HepG2 (cell line): ENCODE measurements around the gene DST. TPM values are rescaled to one million over a fixed set of nuclear protein-coding genes. Genes with fewer than 3 reads are reported as not detected.

Source experiments
- FOXC1 ChIP-seq: sonication (generic); formaldehyde crosslinking; IDR thresholded peaks from 2 replicates; pipeline ENCODE4 v1.8.0; 2022; ENCODE audit warnings: mild to moderate bottlenecking, missing genetic modification reagents, borderline replicate concordance
- FOXJ3 ChIP-seq: sonication (generic); formaldehyde crosslinking; IDR thresholded peaks from 2 replicates; pipeline ENCODE4 v1.4.0; 2020; ENCODE audit warnings: missing genetic modification reagents, mild to moderate bottlenecking, borderline replicate concordance
- FOXO1 ChIP-seq: sonication (generic); formaldehyde crosslinking; IDR thresholded peaks from 2 replicates; pipeline ENCODE4 v1.4.0; 2020; ENCODE audit warnings: missing genetic modification reagents
- HOXA5 ChIP-seq: sonication (generic); formaldehyde crosslinking; IDR thresholded peaks from 2 replicates; pipeline ENCODE4 v1.4.0; 2020; ENCODE audit warnings: missing genetic modification reagents
- IKZF4 ChIP-seq: sonication (generic); formaldehyde crosslinking; IDR thresholded peaks from 2 replicates; pipeline ENCODE4 v1.5.1; 2020; ENCODE audit warnings: borderline replicate concordance, mild to moderate bottlenecking, low read depth, missing genetic modification reagents; ENCODE audit errors: not compliant biosample characterization
- JUN ChIP-seq: sonication (generic); formaldehyde crosslinking; IDR thresholded peaks from 2 replicates; pipeline ENCODE4 v1.4.0; 2020; ENCODE audit warnings: mild to moderate bottlenecking, missing genetic modification reagents
- KAT8 ChIP-seq: IDR thresholded peaks from 2 replicates; pipeline ENCODE4 v1.6.1; 2016; ENCODE audit warnings: missing genetic modification reagents, missing compliant biosample characterization
- NFATC3 ChIP-seq: sonication (generic); formaldehyde crosslinking; IDR thresholded peaks from 2 replicates; pipeline ENCODE4 v1.5.1; 2020; ENCODE audit warnings: mild to moderate bottlenecking, missing genetic modification reagents
- NFYC ChIP-seq: IDR thresholded peaks from 2 replicates; pipeline ENCODE4 v1.6.1; 2016; ENCODE audit warnings: missing genetic modification reagents, missing compliant biosample characterization
- NR2F6 ChIP-seq, 2 experiments: IDR thresholded peaks; 2 replicates each; pipeline ENCODE4 v1.6.1; 2016; ENCODE audit warnings: antibody characterized with exemption in 1 of 2, mild to moderate bottlenecking in 1 of 2
- PCBP2 ChIP-seq: fragments of 200-400 bp; formaldehyde crosslinking; optimal IDR thresholded peaks from 2 replicates; pipeline ENCODE3; 2018; ENCODE audit warnings: low read length, low read depth; ENCODE audit not compliant: poor library complexity, severe bottlenecking
- PHB2 ChIP-seq: fragments of 450-650 bp; IDR thresholded peaks from 2 replicates; pipeline ENCODE4 v1.6.1; 2018; ENCODE audit not compliant: partially characterized antibody
- RBFOX2 ChIP-seq: fragments of 200-400 bp; formaldehyde crosslinking; IDR thresholded peaks from 2 replicates; pipeline ENCODE4 v1.6.1; 2017; ENCODE audit warnings: low read depth, mild to moderate bottlenecking, low read length
- TRIM24 ChIP-seq: sonication (generic); formaldehyde crosslinking; IDR thresholded peaks from 2 replicates; pipeline ENCODE4 v1.8.0; 2022; ENCODE audit warnings: mild to moderate bottlenecking, missing genetic modification reagents
- YEATS4 ChIP-seq: sonication (generic); formaldehyde crosslinking; IDR thresholded peaks from 2 replicates; pipeline ENCODE4 v1.4.0; 2020; ENCODE audit warnings: missing genetic modification reagents, borderline replicate concordance
- YY1 ChIP-seq: IDR thresholded peaks from 2 replicates; pipeline ENCODE4 v1.6.1; 2011; ENCODE audit warnings: low read length, low read depth, moderate library complexity, mild to moderate bottlenecking; ENCODE audit not compliant: insufficient read depth, insufficient replicate concordance
- ZFP36 ChIP-seq: fragments of 150-350 bp; IDR thresholded peaks from 2 replicates; pipeline ENCODE4 v1.6.1; 2018; ENCODE audit warnings: borderline replicate concordance, low read length, low read depth; ENCODE audit not compliant: partially characterized antibody
- ZNF20 ChIP-seq: sonication (generic); formaldehyde crosslinking; IDR thresholded peaks from 2 replicates; pipeline ENCODE4 v1.4.0; 2020; ENCODE audit warnings: mild to moderate bottlenecking, moderate library complexity, missing genetic modification reagents
- ZNF292 ChIP-seq: sonication (generic); formaldehyde crosslinking; IDR thresholded peaks from 2 replicates; pipeline ENCODE4 v1.8.1; 2022; ENCODE audit warnings: mild to moderate bottlenecking, low read depth, missing genetic modification reagents, borderline replicate concordance
- ZNF761 ChIP-seq: sonication (generic); formaldehyde crosslinking; conservative IDR thresholded peaks from 2 replicates; pipeline ENCODE4 v1.4.0; 2020; ENCODE audit warnings: mild to moderate bottlenecking, missing genetic modification reagents
- ZNF780A ChIP-seq: sonication (generic); formaldehyde crosslinking; IDR thresholded peaks from 2 replicates; pipeline ENCODE4 v1.8.0; 2022; ENCODE audit warnings: mild to moderate bottlenecking, missing genetic modification reagents, moderate library complexity
- polyA plus RNA-seq, 8 experiments: library from polyadenylated mRNA; depleted of rRNA in 3 of 8; stranded (reverse) in 7 of 8; unstranded in 1 of 8; fragments of >200 nt; fragmentation: Illumina TruSeq in 4 of 8; extraction: Trizol in 4 of 8; gene quantifications; 2 replicates each; pipeline versions ENCODE4 v1.2.1 to v1.2.3, GENCODE V29; 2011 to 2016; ENCODE audit warnings: low read depth in 4 of 8, missing spikeins in 1 of 8, mixed read lengths in 1 of 8; ENCODE audit not compliant: insufficient read depth in 1 of 8
- total RNA-seq, 5 experiments: library from RNA; depleted of rRNA; stranded (reverse); fragments of >200 nt; fragmentation: Illumina TruSeq; extraction: Trizol; gene quantifications; 2 replicates each; pipeline ENCODE4 v1.2.3, GENCODE V29; 2016; ENCODE audit warnings: low read depth in 1 of 5
- TF ChIP-seq, protein P1 (sequence below): sonication (generic); formaldehyde crosslinking; IDR thresholded peaks from 2 replicates; pipeline ENCODE4 v1.8.0; 2022; ENCODE audit warnings: missing genetic modification reagents, low read depth, mild to moderate bottlenecking, borderline replicate concordance
- TF ChIP-seq, protein P2 (sequence below): sonication (generic); formaldehyde crosslinking; IDR thresholded peaks from 2 replicates; pipeline ENCODE4 v1.4.0; 2020; ENCODE audit warnings: missing genetic modification reagents
- TF ChIP-seq, protein P3 (sequence below): sonication (generic); IDR thresholded peaks from 2 replicates; pipeline ENCODE4 v1.6.1; 2016; ENCODE audit warnings: low read depth, borderline replicate concordance
- TF ChIP-seq, protein P4 (sequence below): sonication (generic); formaldehyde crosslinking; conservative IDR thresholded peaks from 2 replicates; pipeline ENCODE4 v1.4.0; 2020; ENCODE audit warnings: missing genetic modification reagents
- TF ChIP-seq, protein P5 (sequence below): IDR thresholded peaks from 2 replicates; pipeline ENCODE4 v1.6.1; 2016; ENCODE audit warnings: missing genetic modification reagents, missing compliant biosample characterization

DST gene
- total and polyA plus RNA-seq, 2 of the 13 experiments (the other 11 are each of a cell fraction or from before 2014, with no cell fraction given) = 64.4 to 89.0 TPM

DNA sequence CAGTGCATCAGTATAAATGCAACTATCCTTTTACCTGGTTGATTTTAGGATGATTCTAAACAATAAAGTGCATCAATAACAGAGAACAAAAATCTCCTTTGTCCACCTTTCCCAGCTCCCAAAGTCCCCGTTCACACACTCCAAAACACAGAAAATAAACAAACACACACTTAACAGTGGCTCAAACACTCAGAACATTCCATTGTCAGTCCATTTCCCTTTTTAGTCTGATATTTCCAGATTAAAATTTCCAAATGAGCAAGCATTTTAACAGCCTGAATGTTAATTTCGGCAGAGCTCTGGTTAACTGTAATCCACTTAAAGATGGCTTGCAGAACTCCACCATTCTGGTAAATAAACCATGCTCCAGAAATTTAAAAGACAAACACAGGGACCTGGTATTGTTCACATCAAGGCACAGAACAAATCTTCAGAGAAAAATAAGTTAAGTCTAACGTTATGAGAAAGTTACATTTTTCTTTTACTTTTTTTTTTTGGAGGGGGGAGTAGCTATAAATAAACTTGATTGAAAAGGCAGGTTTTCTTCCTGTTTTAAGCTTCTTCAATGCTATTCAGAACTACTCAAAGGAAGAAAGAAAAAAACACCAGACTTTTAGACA is 100.8 kb downstream of the DST start (continued):
- TF ChIP-seq PHB2 = no peak
- no peak for TF ChIP-seq RBFOX2
- TF ChIP-seq KAT8 (CRISPR knock-in tag) = no peak
- no peak for TF ChIP-seq JUN (CRISPR knock-in tag)
- TF ChIP-seq ZNF761 = no peak
- no peak for TF ChIP-seq NR2F6 (IDR thresholded peaks at IDR 0.05)
- TF ChIP-seq NR2F6 (CRISPR knock-in tag; IDR thresholded peaks at IDR 0.05) = no peak
- TF ChIP-seq ZNF20 = no peak
- no peak for TF ChIP-seq FOXO1 (CRISPR knock-in tag)
- TF ChIP-seq ZNF780A (CRISPR knock-in tag) = no peak
- 0 out of 2 replicates have a peak, but pooled peaks have one; percentile 9 for TF ChIP-seq NFYC (CRISPR knock-in tag)
- TF ChIP-seq, protein P1, sequence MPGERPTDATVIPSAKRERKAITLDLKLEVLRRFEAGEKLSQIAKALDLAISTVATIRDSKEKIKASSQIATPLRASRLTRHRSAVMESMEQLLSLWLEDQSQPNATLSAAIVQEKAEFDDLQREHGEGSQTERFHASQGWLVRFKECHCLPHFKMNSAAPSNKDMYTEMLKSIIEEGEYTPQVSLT (CRISPR knock-in tag) = no peak
- no peak for TF ChIP-seq YEATS4 (CRISPR knock-in tag)
- no peak for TF ChIP-seq NFATC3
- no peak for TF ChIP-seq TRIM24 (CRISPR knock-in tag)
- TF ChIP-seq, protein P2, sequence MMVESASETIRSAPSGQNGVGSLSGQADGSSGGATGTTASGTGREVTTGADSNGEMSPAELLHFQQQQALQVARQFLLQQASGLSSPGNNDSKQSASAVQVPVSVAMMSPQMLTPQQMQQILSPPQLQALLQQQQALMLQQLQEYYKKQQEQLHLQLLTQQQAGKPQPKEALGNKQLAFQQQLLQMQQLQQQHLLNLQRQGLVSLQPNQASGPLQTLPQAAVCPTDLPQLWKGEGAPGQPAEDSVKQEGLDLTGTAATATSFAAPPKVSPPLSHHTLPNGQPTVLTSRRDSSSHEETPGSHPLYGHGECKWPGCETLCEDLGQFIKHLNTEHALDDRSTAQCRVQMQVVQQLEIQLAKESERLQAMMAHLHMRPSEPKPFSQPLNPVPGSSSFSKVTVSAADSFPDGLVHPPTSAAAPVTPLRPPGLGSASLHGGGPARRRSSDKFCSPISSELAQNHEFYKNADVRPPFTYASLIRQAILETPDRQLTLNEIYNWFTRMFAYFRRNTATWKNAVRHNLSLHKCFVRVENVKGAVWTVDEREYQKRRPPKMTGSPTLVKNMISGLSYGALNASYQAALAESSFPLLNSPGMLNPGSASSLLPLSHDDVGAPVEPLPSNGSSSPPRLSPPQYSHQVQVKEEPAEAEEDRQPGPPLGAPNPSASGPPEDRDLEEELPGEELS = peak; percentile 59; the same call in 1 of the 2 replicates
- peak; percentile 8; the same call in 1 of the 2 replicates for TF ChIP-seq FOXJ3 (CRISPR knock-in tag)
- peak; percentile 7 for TF ChIP-seq YY1
- TF ChIP-seq HOXA5 (CRISPR knock-in tag) = 0 out of 2 replicates have a peak, but pooled peaks have one; percentile 40
- TF ChIP-seq, protein P3, sequence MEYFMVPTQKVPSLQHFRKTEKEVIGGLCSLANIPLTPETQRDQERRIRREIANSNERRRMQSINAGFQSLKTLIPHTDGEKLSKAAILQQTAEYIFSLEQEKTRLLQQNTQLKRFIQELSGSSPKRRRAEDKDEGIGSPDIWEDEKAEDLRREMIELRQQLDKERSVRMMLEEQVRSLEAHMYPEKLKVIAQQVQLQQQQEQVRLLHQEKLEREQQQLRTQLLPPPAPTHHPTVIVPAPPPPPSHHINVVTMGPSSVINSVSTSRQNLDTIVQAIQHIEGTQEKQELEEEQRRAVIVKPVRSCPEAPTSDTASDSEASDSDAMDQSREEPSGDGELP = no peak
- no peak for TF ChIP-seq PCBP2
- no peak for TF ChIP-seq ZFP36
- TF ChIP-seq, protein P4, sequence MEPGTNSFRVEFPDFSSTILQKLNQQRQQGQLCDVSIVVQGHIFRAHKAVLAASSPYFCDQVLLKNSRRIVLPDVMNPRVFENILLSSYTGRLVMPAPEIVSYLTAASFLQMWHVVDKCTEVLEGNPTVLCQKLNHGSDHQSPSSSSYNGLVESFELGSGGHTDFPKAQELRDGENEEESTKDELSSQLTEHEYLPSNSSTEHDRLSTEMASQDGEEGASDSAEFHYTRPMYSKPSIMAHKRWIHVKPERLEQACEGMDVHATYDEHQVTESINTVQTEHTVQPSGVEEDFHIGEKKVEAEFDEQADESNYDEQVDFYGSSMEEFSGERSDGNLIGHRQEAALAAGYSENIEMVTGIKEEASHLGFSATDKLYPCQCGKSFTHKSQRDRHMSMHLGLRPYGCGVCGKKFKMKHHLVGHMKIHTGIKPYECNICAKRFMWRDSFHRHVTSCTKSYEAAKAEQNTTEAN (CRISPR knock-in tag) = peak; percentile 27; the same call in 1 of the 2 replicates
- TF ChIP-seq IKZF4 = no peak
- TF ChIP-seq, protein P5, sequence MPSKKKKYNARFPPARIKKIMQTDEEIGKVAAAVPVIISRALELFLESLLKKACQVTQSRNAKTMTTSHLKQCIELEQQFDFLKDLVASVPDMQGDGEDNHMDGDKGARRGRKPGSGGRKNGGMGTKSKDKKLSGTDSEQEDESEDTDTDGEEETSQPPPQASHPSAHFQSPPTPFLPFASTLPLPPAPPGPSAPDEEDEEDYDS (CRISPR knock-in tag) = 0 out of 2 replicates have a peak, but pooled peaks have one; percentile 13
- no peak for TF ChIP-seq ZNF292 (CRISPR knock-in tag)
- no peak for TF ChIP-seq FOXC1 (CRISPR knock-in tag)
